SK-N-SH (cell line): ENCODE data around the gene COPS3. TPM values are rescaled to one million over a fixed set of nuclear protein-coding genes. Genes with fewer than 3 reads are reported as not detected.

ENCODE experiments used
- CTCF ChIA-PET: fragments of 300-600, 350-600 bp; formaldehyde crosslinking; extraction: SDS; loops from one replicate; lab custom pipeline; 2021; lab: Yijun Ruan, JAX
- POLR2A ChIA-PET: fragments of 350-600 bp; sonication (Branson Sonifier 250); formaldehyde crosslinking; extraction: SDS; loops from one replicate; lab custom pipeline; 2020; ENCODE audit warnings: antibody characterized with exemption, inconsistent platforms; lab: Yijun Ruan, JAX
- DNase-seq: peaks from one replicate; pipeline ENCODE4 v3.0.0; 2012
- H2AFZ ChIP-seq: fragments of 200-600 bp; sonication (generic); 2 replicates; pipeline ENCODE4 v1.8.1; 2016; ENCODE audit warnings: antibody characterized with exemption, mild to moderate bottlenecking, low read depth
- H3F3A ChIP-seq: fragments of 200-600 bp; sonication (generic); replicated peaks from 2 replicates; pipeline ENCODE3; 2016; ENCODE audit warnings: antibody characterized with exemption, mild to moderate bottlenecking; ENCODE audit not compliant: insufficient read depth
- H3K27ac ChIP-seq, 2 experiments: fragments of 200-500 bp in 1 of 2; fragments of 200-600 bp in 1 of 2; sonication (Bioruptor generic) in 1 of 2; sonication (generic), shearing (Covaris generic) in 1 of 2; 2 replicates each; pipeline versions ENCODE4 v1.5.1 to v1.6.1; 2014 to 2016; ENCODE audit warnings: low read depth in 2 of 2, inconsistent platforms in 1 of 2, low read length in 1 of 2, mild to moderate bottlenecking in 1 of 2, mixed read lengths in 1 of 2
- H3K27me3 ChIP-seq: fragments of 200-600 bp; sonication (generic), shearing (Covaris generic); 2 replicates; pipeline ENCODE4 v1.6.1; 2016; ENCODE audit warnings: mixed run types; ENCODE audit not compliant: insufficient read depth
- H3K36me3 ChIP-seq, 2 experiments: fragments of 200-500 bp in 1 of 2; fragments of 200-600 bp in 1 of 2; sonication (Bioruptor generic) in 1 of 2; sonication (generic) in 1 of 2; replicated peaks in 1 of 2; 2 replicates each; pipeline versions ENCODE3 to v1.5.1; 2014 to 2016; ENCODE audit warnings: low read length in 1 of 2, mild to moderate bottlenecking in 1 of 2; ENCODE audit not compliant: insufficient read depth in 2 of 2, control insufficient read depth in 1 of 2
- H3K4me1 ChIP-seq, 2 experiments: fragments of 200-500 bp in 1 of 2; fragments of 200-600 bp in 1 of 2; sonication (Bioruptor generic) in 1 of 2; sonication (generic), shearing (Covaris generic) in 1 of 2; 2 replicates each; pipeline versions ENCODE4 v1.5.1 to v1.6.1; 2014 to 2016; ENCODE audit warnings: low read depth in 1 of 2, low read length in 1 of 2, mixed run types in 1 of 2; ENCODE audit not compliant: insufficient read depth in 2 of 2, control insufficient read depth in 1 of 2
- H3K4me2 ChIP-seq: fragments of 200-600 bp; sonication (generic), shearing (Covaris generic); 2 replicates; pipeline ENCODE4 v1.6.1; 2017; ENCODE audit warnings: mixed run types
- H3K4me3 ChIP-seq, 2 experiments: fragments of 200-500 bp in 1 of 2; fragments of 200-600 bp in 1 of 2; sonication (Bioruptor generic) in 1 of 2; sonication (generic), shearing (Covaris generic) in 1 of 2; 2 replicates each; pipeline versions ENCODE4 v1.5.1 to v1.8.1; 2014 to 2016; ENCODE audit warnings: low read depth in 2 of 2, inconsistent platforms in 1 of 2, low read length in 1 of 2, mild to moderate bottlenecking in 1 of 2, mixed read lengths in 1 of 2, moderate library complexity in 1 of 2
- H3K79me2 ChIP-seq: fragments of 200-600 bp; sonication (generic); 2 replicates; pipeline ENCODE4 v1.8.1; 2017; ENCODE audit warnings: mild to moderate bottlenecking; ENCODE audit not compliant: insufficient read depth
- H3K9ac ChIP-seq: fragments of 200-600 bp; sonication (generic); 2 replicates; pipeline ENCODE4 v1.6.1; 2017; ENCODE audit warnings: mixed run types
- H3K9me2 ChIP-seq: fragments of 200-600 bp; sonication (generic); 2 replicates; pipeline ENCODE4 v1.6.1; 2017; ENCODE audit warnings: mixed run types
- H3K9me3 ChIP-seq: fragments of 200-600 bp; sonication (generic); 2 replicates; pipeline ENCODE4 v1.6.1; 2017; ENCODE audit warnings: mixed run types, mild to moderate bottlenecking, moderate library complexity
- H4K20me1 ChIP-seq: fragments of 200-600 bp; sonication (generic); 2 replicates; pipeline ENCODE4 v1.6.1; 2017; ENCODE audit warnings: mild to moderate bottlenecking, mixed run types; ENCODE audit not compliant: insufficient read depth
- ELF1 ChIP-seq: IDR thresholded peaks from 2 replicates; pipeline ENCODE4 v1.4.0; 2012
- EP300 ChIP-seq, 2 experiments: IDR thresholded peaks; 2 replicates each; pipeline versions ENCODE4 v1.4.0 to v1.6.1; 2012; ENCODE audit warnings: borderline replicate concordance in 1 of 2, low read depth in 1 of 2, low read length in 1 of 2
- EZH2phosphoT487 ChIP-seq: fragments of 200-600 bp; sonication (generic); IDR thresholded peaks from 2 replicates; pipeline ENCODE4 v1.6.1; 2017; ENCODE audit warnings: low read depth, mixed run types, mild to moderate bottlenecking, antibody characterized with exemption, moderate library complexity, borderline replicate concordance
- GABPA ChIP-seq: IDR thresholded peaks from 2 replicates; pipeline ENCODE4 v1.4.0; 2012; ENCODE audit warnings: low read depth, mild to moderate bottlenecking
- JUND ChIP-seq: IDR thresholded peaks from 2 replicates; pipeline ENCODE4 v1.4.0; 2012
- MXI1 ChIP-seq: IDR thresholded peaks from 2 replicates; pipeline ENCODE4 v1.6.1; 2012; ENCODE audit warnings: mild to moderate bottlenecking, low read depth, low read length, improper control_type of control experiment
- NFIC ChIP-seq: IDR thresholded peaks from 2 replicates; pipeline ENCODE4 v1.4.0; 2012; ENCODE audit warnings: borderline replicate concordance
- RAD21 ChIP-seq: IDR thresholded peaks from 2 replicates; pipeline ENCODE4 v1.6.1; 2012; ENCODE audit warnings: mild to moderate bottlenecking, low read length
- SIN3A ChIP-seq: IDR thresholded peaks from 2 replicates; pipeline ENCODE4 v1.6.1; 2012; ENCODE audit warnings: low read depth, mild to moderate bottlenecking, low read length, moderate library complexity, borderline replicate concordance
- SMC3 ChIP-seq: IDR thresholded peaks from 2 replicates; pipeline ENCODE4 v1.6.1; 2012; ENCODE audit warnings: low read depth, low read length, improper control_type of control experiment
- TAF1 ChIP-seq: IDR thresholded peaks from 2 replicates; pipeline ENCODE4 v1.6.1; 2012; ENCODE audit warnings: low read depth, mild to moderate bottlenecking, low read length, moderate library complexity, borderline replicate concordance
- TEAD4 ChIP-seq: IDR thresholded peaks from 2 replicates; pipeline ENCODE4 v1.4.0; 2012; ENCODE audit warnings: mild to moderate bottlenecking, borderline replicate concordance; ENCODE audit not compliant: insufficient read depth
- WGBS: methylation state at CpG from one replicate; pipeline ENCODE4 v1.1.6; 2017; ENCODE audit warnings: low lambda C conversion rate; 5-methylcytosine and 5-hydroxymethylcytosine counted together
- polyA plus RNA-seq, 3 experiments: library from polyadenylated mRNA; depleted of rRNA; stranded (reverse); fragments of >200 nt; gene quantifications; 2 replicates each; pipeline ENCODE4 v1.2.3, GENCODE V29; 2012
- TF ChIP-seq, protein P1 (sequence below): IDR thresholded peaks from 2 replicates; pipeline ENCODE4 v1.6.1; 2012; ENCODE audit warnings: mild to moderate bottlenecking, low read depth, low read length, moderate library complexity
- TF ChIP-seq, protein P2 (sequence below): IDR thresholded peaks from 2 replicates; pipeline ENCODE4 v1.4.0; 2012; ENCODE audit warnings: low read depth, borderline replicate concordance
- TF ChIP-seq, protein P3 (sequence below): IDR thresholded peaks from 2 replicates; pipeline ENCODE4 v1.4.0; 2012; ENCODE audit warnings: low read depth, borderline replicate concordance
- TF ChIP-seq, protein P4 (sequence below): IDR thresholded peaks from 2 replicates; pipeline ENCODE4; 2012
- TF ChIP-seq, protein P5 (sequence below): fragments of 200-600 bp; sonication (generic); IDR thresholded peaks from 2 replicates; pipeline ENCODE4 v1.6.1; 2017; ENCODE audit warnings: antibody characterized with exemption, mild to moderate bottlenecking, moderate library complexity

COPS3 gene
- polyA plus RNA-seq, 1 of the 3 experiments (the other 2 are of a cell fraction) = 64.8 TPM

DNA sequence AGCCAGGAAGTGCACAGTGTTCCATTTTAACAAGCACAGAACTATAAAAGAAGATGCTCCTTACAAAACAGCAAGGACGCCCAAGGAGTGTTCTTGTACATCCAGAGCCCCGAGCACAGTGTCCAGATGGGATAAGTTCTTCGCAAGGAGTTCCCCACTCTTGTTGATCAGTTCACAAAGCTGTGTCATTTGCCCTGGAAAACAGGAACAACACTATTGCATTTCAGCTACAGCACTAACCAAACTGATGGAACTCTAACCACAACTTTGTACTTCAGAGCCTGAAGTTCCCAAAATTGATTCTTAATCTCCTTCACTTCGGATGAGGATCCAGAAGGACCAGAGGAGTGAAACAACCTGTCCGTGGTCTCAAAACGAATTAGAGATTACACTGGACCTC is 5.1 kb downstream of the COPS3 start:
- ChIA-PET POLR2A (no interaction called here), CTCF (interaction anchor here (0.6 to 2.0 kb wide), 2 partner anchors 134 to 185 kb away, joined by 3 to 8 read pairs; no protein-coding TSS in a partner anchor)
- Histone ChIP-seq H2AFZ (no peak overlapping the region), H4K20me1 (peaks cover 40% of the 10 kb centered on the region), H3K9me3 (no peaks in the 10 kb centered on the region), H3K4me1 (peaks cover 2 to 7% of the 10 kb centered on the region in 2 experiments; a peak in 3 of 4 replicates), H3K4me2 (no peak overlapping the region), H3K9me2 (no peaks in the 10 kb centered on the region), H3K9ac (no peak overlapping the region), H3K4me3 (no peak overlapping the region), H3K27ac (no peak overlapping the region), H3K79me2 (peaks cover 87% of the 10 kb centered on the region), H3K36me3 (peaks cover 12 to 29% of the 10 kb centered on the region in 2 experiments), H3K27me3 (no peaks in the 10 kb centered on the region), H3F3A (peaks cover 6% of the 10 kb centered on the region)
- TF ChIP-seq, protein P1, sequence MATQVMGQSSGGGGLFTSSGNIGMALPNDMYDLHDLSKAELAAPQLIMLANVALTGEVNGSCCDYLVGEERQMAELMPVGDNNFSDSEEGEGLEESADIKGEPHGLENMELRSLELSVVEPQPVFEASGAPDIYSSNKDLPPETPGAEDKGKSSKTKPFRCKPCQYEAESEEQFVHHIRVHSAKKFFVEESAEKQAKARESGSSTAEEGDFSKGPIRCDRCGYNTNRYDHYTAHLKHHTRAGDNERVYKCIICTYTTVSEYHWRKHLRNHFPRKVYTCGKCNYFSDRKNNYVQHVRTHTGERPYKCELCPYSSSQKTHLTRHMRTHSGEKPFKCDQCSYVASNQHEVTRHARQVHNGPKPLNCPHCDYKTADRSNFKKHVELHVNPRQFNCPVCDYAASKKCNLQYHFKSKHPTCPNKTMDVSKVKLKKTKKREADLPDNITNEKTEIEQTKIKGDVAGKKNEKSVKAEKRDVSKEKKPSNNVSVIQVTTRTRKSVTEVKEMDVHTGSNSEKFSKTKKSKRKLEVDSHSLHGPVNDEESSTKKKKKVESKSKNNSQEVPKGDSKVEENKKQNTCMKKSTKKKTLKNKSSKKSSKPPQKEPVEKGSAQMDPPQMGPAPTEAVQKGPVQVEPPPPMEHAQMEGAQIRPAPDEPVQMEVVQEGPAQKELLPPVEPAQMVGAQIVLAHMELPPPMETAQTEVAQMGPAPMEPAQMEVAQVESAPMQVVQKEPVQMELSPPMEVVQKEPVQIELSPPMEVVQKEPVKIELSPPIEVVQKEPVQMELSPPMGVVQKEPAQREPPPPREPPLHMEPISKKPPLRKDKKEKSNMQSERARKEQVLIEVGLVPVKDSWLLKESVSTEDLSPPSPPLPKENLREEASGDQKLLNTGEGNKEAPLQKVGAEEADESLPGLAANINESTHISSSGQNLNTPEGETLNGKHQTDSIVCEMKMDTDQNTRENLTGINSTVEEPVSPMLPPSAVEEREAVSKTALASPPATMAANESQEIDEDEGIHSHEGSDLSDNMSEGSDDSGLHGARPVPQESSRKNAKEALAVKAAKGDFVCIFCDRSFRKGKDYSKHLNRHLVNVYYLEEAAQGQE = no peak
- TF ChIP-seq NFIC (no peak), SIN3A (no peak), MXI1 (no peak), SMC3 (no peak), TEAD4 (no peak), EZH2phosphoT487 (no peak), GABPA (no peak), JUND (no peak), RAD21 (no peak), ELF1 (no peak), EP300 (IDR thresholded peaks at IDR 0.05; ENCODE audit: borderline replicate concordance in 1 of 2, low read depth in 1 of 2, low read length in 1 of 2) (no peak), TAF1 (no peak)
- TF ChIP-seq, protein P2, sequence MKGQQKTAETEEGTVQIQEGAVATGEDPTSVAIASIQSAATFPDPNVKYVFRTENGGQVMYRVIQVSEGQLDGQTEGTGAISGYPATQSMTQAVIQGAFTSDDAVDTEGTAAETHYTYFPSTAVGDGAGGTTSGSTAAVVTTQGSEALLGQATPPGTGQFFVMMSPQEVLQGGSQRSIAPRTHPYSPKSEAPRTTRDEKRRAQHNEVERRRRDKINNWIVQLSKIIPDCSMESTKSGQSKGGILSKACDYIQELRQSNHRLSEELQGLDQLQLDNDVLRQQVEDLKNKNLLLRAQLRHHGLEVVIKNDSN = no peak
- TF ChIP-seq, protein P3, sequence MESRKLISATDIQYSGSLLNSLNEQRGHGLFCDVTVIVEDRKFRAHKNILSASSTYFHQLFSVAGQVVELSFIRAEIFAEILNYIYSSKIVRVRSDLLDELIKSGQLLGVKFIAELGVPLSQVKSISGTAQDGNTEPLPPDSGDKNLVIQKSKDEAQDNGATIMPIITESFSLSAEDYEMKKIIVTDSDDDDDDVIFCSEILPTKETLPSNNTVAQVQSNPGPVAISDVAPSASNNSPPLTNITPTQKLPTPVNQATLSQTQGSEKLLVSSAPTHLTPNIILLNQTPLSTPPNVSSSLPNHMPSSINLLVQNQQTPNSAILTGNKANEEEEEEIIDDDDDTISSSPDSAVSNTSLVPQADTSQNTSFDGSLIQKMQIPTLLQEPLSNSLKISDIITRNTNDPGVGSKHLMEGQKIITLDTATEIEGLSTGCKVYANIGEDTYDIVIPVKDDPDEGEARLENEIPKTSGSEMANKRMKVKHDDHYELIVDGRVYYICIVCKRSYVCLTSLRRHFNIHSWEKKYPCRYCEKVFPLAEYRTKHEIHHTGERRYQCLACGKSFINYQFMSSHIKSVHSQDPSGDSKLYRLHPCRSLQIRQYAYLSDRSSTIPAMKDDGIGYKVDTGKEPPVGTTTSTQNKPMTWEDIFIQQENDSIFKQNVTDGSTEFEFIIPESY = no peak
- TF ChIP-seq, protein P4, sequence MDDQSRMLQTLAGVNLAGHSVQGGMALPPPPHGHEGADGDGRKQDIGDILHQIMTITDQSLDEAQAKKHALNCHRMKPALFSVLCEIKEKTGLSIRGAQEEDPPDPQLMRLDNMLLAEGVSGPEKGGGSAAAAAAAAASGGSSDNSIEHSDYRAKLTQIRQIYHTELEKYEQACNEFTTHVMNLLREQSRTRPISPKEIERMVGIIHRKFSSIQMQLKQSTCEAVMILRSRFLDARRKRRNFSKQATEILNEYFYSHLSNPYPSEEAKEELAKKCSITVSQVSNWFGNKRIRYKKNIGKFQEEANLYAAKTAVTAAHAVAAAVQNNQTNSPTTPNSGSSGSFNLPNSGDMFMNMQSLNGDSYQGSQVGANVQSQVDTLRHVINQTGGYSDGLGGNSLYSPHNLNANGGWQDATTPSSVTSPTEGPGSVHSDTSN = no peak
- TF ChIP-seq, protein P5, sequence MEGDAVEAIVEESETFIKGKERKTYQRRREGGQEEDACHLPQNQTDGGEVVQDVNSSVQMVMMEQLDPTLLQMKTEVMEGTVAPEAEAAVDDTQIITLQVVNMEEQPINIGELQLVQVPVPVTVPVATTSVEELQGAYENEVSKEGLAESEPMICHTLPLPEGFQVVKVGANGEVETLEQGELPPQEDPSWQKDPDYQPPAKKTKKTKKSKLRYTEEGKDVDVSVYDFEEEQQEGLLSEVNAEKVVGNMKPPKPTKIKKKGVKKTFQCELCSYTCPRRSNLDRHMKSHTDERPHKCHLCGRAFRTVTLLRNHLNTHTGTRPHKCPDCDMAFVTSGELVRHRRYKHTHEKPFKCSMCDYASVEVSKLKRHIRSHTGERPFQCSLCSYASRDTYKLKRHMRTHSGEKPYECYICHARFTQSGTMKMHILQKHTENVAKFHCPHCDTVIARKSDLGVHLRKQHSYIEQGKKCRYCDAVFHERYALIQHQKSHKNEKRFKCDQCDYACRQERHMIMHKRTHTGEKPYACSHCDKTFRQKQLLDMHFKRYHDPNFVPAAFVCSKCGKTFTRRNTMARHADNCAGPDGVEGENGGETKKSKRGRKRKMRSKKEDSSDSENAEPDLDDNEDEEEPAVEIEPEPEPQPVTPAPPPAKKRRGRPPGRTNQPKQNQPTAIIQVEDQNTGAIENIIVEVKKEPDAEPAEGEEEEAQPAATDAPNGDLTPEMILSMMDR = no peak
- 95% methylated on average over 6 of the region's 6 CpGs for WGBS
- no peak for DNase-seq
